DOHH2 (cell line): ENCODE data around the gene PHACTR1.

Source experiments
- H3F3A ChIP-seq: fragments of 200-600 bp; sonication (generic), shearing (Covaris generic); 2 replicates; pipeline ENCODE4 v1.6.0; 2016; ENCODE audit warnings: antibody characterized with exemption, mild to moderate bottlenecking; ENCODE audit not compliant: control insufficient read depth, insufficient read depth
- H3K27ac ChIP-seq: fragments of 200-600 bp; sonication (generic); 2 replicates; pipeline ENCODE4 v1.5.1; 2014; ENCODE audit warnings: low read depth, mild to moderate bottlenecking, low read length, moderate library complexity
- H3K27me3 ChIP-seq: fragments of 200-600 bp; sonication (generic); 2 replicates; pipeline ENCODE4 v1.6.1; 2014; ENCODE audit warnings: mild to moderate bottlenecking, low read length, mixed read lengths; ENCODE audit not compliant: control insufficient read depth
- H3K36me3 ChIP-seq: fragments of 200-600 bp; sonication (generic); 2 replicates; pipeline ENCODE4 v1.6.1; 2014; ENCODE audit warnings: mild to moderate bottlenecking, low read length, moderate library complexity, mixed read lengths; ENCODE audit not compliant: control insufficient read depth
- H3K4me1 ChIP-seq: fragments of 200-600 bp; sonication (generic); 2 replicates; pipeline ENCODE4 v1.6.1; 2014; ENCODE audit warnings: mild to moderate bottlenecking, low read length, mixed read lengths; ENCODE audit not compliant: control insufficient read depth
- H3K4me2 ChIP-seq: fragments of 200-600 bp; sonication (generic); 2 replicates; pipeline ENCODE4 v1.6.0; 2014; ENCODE audit warnings: mild to moderate bottlenecking, low read length, moderate library complexity
- H3K4me3 ChIP-seq: fragments of 200-600 bp; sonication (generic); 2 replicates; pipeline ENCODE4 v1.5.1; 2014; ENCODE audit warnings: mild to moderate bottlenecking, low read length, mixed read lengths
- H3K79me2 ChIP-seq: fragments of 200-600 bp; sonication (generic); 2 replicates; pipeline ENCODE4 v1.6.1; 2014; ENCODE audit warnings: mild to moderate bottlenecking, low read length, mixed read lengths; ENCODE audit not compliant: control insufficient read depth
- H3K9me2 ChIP-seq: fragments of 200-600 bp; sonication (generic); replicated peaks from 2 replicates; pipeline ENCODE4 v1.6.1; 2014; ENCODE audit warnings: mild to moderate bottlenecking, low read length, mixed read lengths; ENCODE audit not compliant: control insufficient read depth
- H3K9me3 ChIP-seq: fragments of 200-600 bp; sonication (generic); 2 replicates; pipeline ENCODE4 v1.6.1; 2014; ENCODE audit warnings: antibody characterized with exemption, low read length, mixed read lengths; ENCODE audit not compliant: control insufficient read depth, insufficient read depth
- H4K20me1 ChIP-seq: fragments of 200-600 bp; sonication (generic); 2 replicates; pipeline ENCODE4 v1.6.0; 2014; ENCODE audit warnings: low read depth, mild to moderate bottlenecking, antibody characterized with exemption, low read length, moderate library complexity; ENCODE audit not compliant: control insufficient read depth, insufficient read depth
- EZH2phosphoT487 ChIP-seq: fragments of 200-600 bp; sonication (generic); IDR thresholded peaks from 2 replicates; pipeline ENCODE4 v1.6.1; 2017; ENCODE audit warnings: borderline replicate concordance, mild to moderate bottlenecking, antibody characterized with exemption, low read length, moderate library complexity, mixed read lengths
- TF ChIP-seq, protein P1 (sequence below): fragments of 200-600 bp; sonication (generic); IDR thresholded peaks from one replicate; pipeline ENCODE4 v1.5.1; 2014; ENCODE audit warnings: antibody characterized with exemption, mild to moderate bottlenecking, low read depth, low read length; ENCODE audit not compliant: poor library complexity, severe bottlenecking

Gene PHACTR1

DNA sequence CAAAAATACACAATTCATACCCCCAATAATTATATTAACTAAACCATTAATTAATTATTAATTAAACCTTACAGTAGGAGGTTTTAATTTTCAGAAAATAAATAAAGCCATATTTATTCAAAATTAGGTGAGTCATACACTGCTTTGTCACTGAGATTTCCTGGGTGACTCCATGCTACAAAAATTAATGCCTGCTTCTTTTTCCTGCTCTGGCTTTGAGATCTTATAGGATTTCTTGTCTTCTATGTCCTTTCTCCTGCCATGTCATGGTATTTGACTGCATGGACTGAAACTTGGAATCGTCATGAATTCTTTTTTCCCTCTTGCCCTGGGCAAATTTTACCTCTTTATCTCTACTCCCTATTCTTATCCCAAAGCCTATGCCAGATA lies 133.2 kb downstream of the PHACTR1 start:
- Histone ChIP-seq H3K27ac (no peak overlapping the region), H3K4me1 (no peaks in the 10 kb centered on the region), H3F3A (no peaks in the 10 kb centered on the region), H3K4me3 (no peak overlapping the region), H4K20me1 (no peaks in the 10 kb centered on the region), H3K4me2 (no peak overlapping the region), H3K9me3 (no peaks in the 10 kb centered on the region), H3K79me2 (no peaks in the 10 kb centered on the region), H3K27me3 (no peaks in the 10 kb centered on the region), H3K9me2 (no peaks in the 10 kb centered on the region), H3K36me3 (no peaks in the 10 kb centered on the region)
- TF ChIP-seq EZH2phosphoT487, result no peak
- TF ChIP-seq, protein P1, sequence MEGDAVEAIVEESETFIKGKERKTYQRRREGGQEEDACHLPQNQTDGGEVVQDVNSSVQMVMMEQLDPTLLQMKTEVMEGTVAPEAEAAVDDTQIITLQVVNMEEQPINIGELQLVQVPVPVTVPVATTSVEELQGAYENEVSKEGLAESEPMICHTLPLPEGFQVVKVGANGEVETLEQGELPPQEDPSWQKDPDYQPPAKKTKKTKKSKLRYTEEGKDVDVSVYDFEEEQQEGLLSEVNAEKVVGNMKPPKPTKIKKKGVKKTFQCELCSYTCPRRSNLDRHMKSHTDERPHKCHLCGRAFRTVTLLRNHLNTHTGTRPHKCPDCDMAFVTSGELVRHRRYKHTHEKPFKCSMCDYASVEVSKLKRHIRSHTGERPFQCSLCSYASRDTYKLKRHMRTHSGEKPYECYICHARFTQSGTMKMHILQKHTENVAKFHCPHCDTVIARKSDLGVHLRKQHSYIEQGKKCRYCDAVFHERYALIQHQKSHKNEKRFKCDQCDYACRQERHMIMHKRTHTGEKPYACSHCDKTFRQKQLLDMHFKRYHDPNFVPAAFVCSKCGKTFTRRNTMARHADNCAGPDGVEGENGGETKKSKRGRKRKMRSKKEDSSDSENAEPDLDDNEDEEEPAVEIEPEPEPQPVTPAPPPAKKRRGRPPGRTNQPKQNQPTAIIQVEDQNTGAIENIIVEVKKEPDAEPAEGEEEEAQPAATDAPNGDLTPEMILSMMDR, result no peak

DNA sequence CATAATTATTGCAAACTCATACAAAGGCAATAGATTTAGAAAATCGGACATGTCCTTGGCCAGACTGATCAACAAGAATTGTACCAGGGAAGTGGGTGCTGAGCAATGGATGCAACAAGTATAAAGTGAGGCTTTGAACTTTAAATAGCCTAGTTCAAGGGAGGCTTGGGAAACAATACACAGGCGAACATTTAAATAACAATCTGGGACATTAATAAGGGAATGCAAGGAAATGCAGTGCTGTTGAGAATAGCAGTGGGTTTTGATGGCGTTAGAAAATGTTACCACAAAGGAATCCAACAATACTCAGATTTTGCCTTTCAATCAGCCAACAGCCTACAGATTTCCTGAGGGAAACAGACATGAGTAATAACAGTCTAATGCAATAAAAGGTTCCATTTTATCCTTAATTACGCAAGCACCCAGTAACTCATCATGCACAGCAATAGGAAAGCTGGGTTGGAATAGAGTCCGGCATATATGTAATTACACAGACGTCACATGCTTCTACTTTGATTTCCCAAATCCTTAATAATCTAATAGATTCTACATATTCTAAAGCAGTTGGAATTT lies 134.6 kb downstream of the PHACTR1 start:
- Histone ChIP-seq H3K9me3 (no peaks in the 10 kb centered on the region), H4K20me1 (no peaks in the 10 kb centered on the region), H3K4me2 (no peak overlapping the region), H3K79me2 (no peaks in the 10 kb centered on the region), H3K36me3 (no peaks in the 10 kb centered on the region), H3K4me1 (no peaks in the 10 kb centered on the region), H3K9me2 (no peaks in the 10 kb centered on the region), H3F3A (no peaks in the 10 kb centered on the region), H3K27me3 (no peaks in the 10 kb centered on the region), H3K27ac (no peak overlapping the region), H3K4me3 (no peak overlapping the region)
- no peak for TF ChIP-seq EZH2phosphoT487
- TF ChIP-seq, protein P1, result no peak

DNA sequence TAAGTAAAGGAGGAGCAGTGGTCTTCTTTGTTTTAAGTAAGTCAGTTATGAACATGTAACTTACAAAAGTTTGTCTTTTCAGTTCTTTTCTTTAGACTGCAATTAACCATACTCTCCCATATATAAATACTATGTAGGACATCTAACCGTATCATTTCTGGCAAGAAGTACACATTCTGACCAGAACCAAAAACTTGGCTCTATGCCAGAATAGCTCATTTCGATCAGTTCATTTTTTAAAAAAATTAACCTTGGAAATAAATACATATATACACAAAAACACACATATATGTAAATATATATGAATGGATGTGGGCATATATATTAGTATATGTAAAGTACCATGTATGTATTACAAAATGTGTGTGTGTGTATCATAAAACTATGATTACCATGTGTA lies 145.0 kb downstream of the PHACTR1 start:
- no peak for TF ChIP-seq EZH2phosphoT487
- TF ChIP-seq, protein P1, result no peak
- no peak overlapping the region for H3K4me3 ChIP-seq
- H3K9me2 ChIP-seq, result no peaks in the 10 kb centered on the region
- no peak overlapping the region for H3K27ac ChIP-seq
- H3K4me1 ChIP-seq, result no peaks in the 10 kb centered on the region
- H3K4me2 ChIP-seq, result no peak overlapping the region
- no peaks in the 10 kb centered on the region for H3K9me3 ChIP-seq
- no peaks in the 10 kb centered on the region for H4K20me1 ChIP-seq
- no peaks in the 10 kb centered on the region for H3K36me3 ChIP-seq
- H3F3A ChIP-seq, result no peaks in the 10 kb centered on the region
- no peaks in the 10 kb centered on the region for H3K27me3 ChIP-seq
- H3K79me2 ChIP-seq, result no peaks in the 10 kb centered on the region

DNA sequence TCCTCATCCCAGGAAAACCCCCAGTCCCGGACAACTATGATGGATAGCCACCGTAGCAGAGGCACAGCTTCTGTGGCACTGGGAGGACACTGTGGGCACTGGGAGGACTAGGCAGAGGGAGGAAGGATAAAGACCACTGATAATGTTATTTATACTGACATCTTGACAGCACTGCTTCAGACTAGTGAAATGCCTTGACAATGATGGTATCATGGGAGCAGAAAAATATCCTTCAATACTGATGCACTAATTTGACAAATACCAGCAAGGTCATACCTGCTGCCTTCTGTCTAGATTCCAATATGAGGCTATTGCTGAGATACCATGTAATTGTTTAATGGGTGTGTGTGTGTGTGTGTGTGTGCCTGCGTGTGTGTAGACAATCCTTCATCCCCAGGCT lies 148.6 kb downstream of the PHACTR1 start:
- Histone ChIP-seq H3F3A (no peaks in the 10 kb centered on the region), H3K36me3 (no peaks in the 10 kb centered on the region), H3K4me3 (no peak overlapping the region), H3K9me2 (no peaks in the 10 kb centered on the region), H3K79me2 (no peaks in the 10 kb centered on the region), H3K27ac (no peak overlapping the region), H4K20me1 (no peaks in the 10 kb centered on the region), H3K4me2 (no peak overlapping the region), H3K9me3 (no peaks in the 10 kb centered on the region), H3K4me1 (no peaks in the 10 kb centered on the region), H3K27me3 (no peaks in the 10 kb centered on the region)
- TF ChIP-seq EZH2phosphoT487, result no peak
- TF ChIP-seq, protein P1, result no peak
